Activated T-helper 2 cell treated with anti-CD3 and anti-CD28 coated beads, Interferon-gamma antibody, Interleukin-2, Interleukin-4, amounts not matched to agents 10 μg/mL and 5 μg/mL and 100 μg/mL, durations not matched to agents 14 hours and 24 hours and 36 hours (primary cell): ENCODE data around the gene C2CD2. TPM values are rescaled to one million over a fixed set of nuclear protein-coding genes. Genes with fewer than 3 reads are reported as not detected.

Experiments used
- DNase-seq: peaks from one replicate; pipeline ENCODE4 v3.0.0; 2021; ENCODE audit warnings: low spot score
- H3K27ac Mint-ChIP-seq: one replicate; pipeline ENCODE4 v1.8.0; 2021; ENCODE audit warnings: mixed read lengths
- H3K27me3 Mint-ChIP-seq: one replicate; pipeline ENCODE4 v1.8.0; 2021; ENCODE audit warnings: low read depth, mixed read lengths
- H3K36me3 Mint-ChIP-seq: one replicate; pipeline ENCODE4 v1.8.0; 2021; ENCODE audit warnings: low read depth, mixed read lengths
- H3K4me1 Mint-ChIP-seq: one replicate; pipeline ENCODE4 v1.8.0; 2021; ENCODE audit warnings: low read depth, mixed read lengths
- H3K4me3 Mint-ChIP-seq: one replicate; pipeline ENCODE4 v1.8.0; 2021; ENCODE audit warnings: low read depth, mild to moderate bottlenecking, moderate library complexity, mixed read lengths
- H3K9me3 Mint-ChIP-seq: one replicate; pipeline ENCODE4 v1.8.0; 2021; ENCODE audit warnings: mixed read lengths
- intact Hi-C: fragments of 100-400 bp; cut with micrococcal nuclease; formaldehyde crosslinking; loops from one replicate; pipeline ENCODE4 v1.15.1; 2023
- total RNA-seq: library from RNA; stranded (reverse); gene quantifications from 2 replicates; pipeline ENCODE4 v1.2.3, GENCODE V29; 2022

C2CD2 gene
- total RNA-seq, 1 donor from 2014 or later, result 8.6 TPM

- H3K9me3 Mint-ChIP-seq, result no peaks in the 10 kb centered on the region
- H3K4me1 Mint-ChIP-seq, result peaks cover 25% of the 10 kb centered on the region
- no peaks in the 10 kb centered on the region for H3K27me3 Mint-ChIP-seq
- intact Hi-C loops, result loop anchor here (2.0 kb wide), 3 partner anchors 21 to 161 kb away; no protein-coding TSS in a partner anchor
- peaks cover 20% of the 10 kb centered on the region for H3K36me3 Mint-ChIP-seq
- no peak for DNase-seq
- peak overlapping the region; percentile 47 for H3K27ac Mint-ChIP-seq
- no peak overlapping the region for H3K4me3 Mint-ChIP-seq
Observed at GRCh38 chr21:41901782-41902181, 52.0 kb downstream of the C2CD2 start.

GRCh38 chr21:41901099-41901498, 52.7 kb downstream of the C2CD2 start:
- Mint-ChIP-seq H3K27me3 (no peaks in the 10 kb centered on the region), H3K4me3 (no peak overlapping the region), H3K36me3 (peaks cover 20% of the 10 kb centered on the region), H3K27ac (peak overlapping the region; percentile 50), H3K9me3 (no peaks in the 10 kb centered on the region), H3K4me1 (peaks cover 28% of the 10 kb centered on the region)
- no peak for DNase-seq
- intact Hi-C loops, result loop anchor here (2.0 kb wide), 3 partner anchors 22 to 162 kb away; no protein-coding TSS in a partner anchor

GRCh38 chr21:41900401-41900800, 53.4 kb downstream of the C2CD2 start:
- no peaks in the 10 kb centered on the region for H3K9me3 Mint-ChIP-seq
- peak overlapping the region; percentile 50 for H3K27ac Mint-ChIP-seq
- H3K27me3 Mint-ChIP-seq, result no peaks in the 10 kb centered on the region
- H3K4me1 Mint-ChIP-seq, result peaks cover 34% of the 10 kb centered on the region
- no peak for DNase-seq
- intact Hi-C loops, result loop anchor here (2.0 kb wide), 3 partner anchors 22 to 162 kb away; no protein-coding TSS in a partner anchor
- H3K36me3 Mint-ChIP-seq, result peaks cover 25% of the 10 kb centered on the region
- no peak overlapping the region for H3K4me3 Mint-ChIP-seq

GRCh38 chr21:41899426-41900202, 54.2 kb downstream of the C2CD2 start:
- peak; percentile 33 for DNase-seq
- Mint-ChIP-seq H3K4me3 (peak overlapping the region; percentile 26), H3K36me3 (peaks cover 28% of the 10 kb centered on the region), H3K4me1 (peaks cover 35% of the 10 kb centered on the region), H3K27ac (peak overlapping the region; percentile 87), H3K9me3 (no peaks in the 10 kb centered on the region), H3K27me3 (no peaks in the 10 kb centered on the region)
- intact Hi-C loops, result loop anchor here (1.0 to 2.0 kb wide), 4 partner anchors 20 to 163 kb away; partner anchors contain the start of gene PRDM15

- Mint-ChIP-seq H3K4me3 (no peak overlapping the region), H3K27ac (peak overlapping the region; percentile 87), H3K4me1 (peaks cover 35% of the 10 kb centered on the region), H3K27me3 (no peaks in the 10 kb centered on the region), H3K9me3 (no peaks in the 10 kb centered on the region), H3K36me3 (peaks cover 28% of the 10 kb centered on the region)
- intact Hi-C loops, result loop anchor here (1.0 kb wide), 1 partner anchor 20 kb away; the partner anchor contains the start of gene PRDM15
- no peak for DNase-seq
Observed at GRCh38 chr21:41898998-41899397, 54.8 kb downstream of the C2CD2 start.

GRCh38 chr21:41897700-41898099, 56.1 kb downstream of the C2CD2 start:
- intact Hi-C loops, result no loop called here
- DNase-seq, result no peak
- no peak overlapping the region for H3K27ac Mint-ChIP-seq
- H3K4me1 Mint-ChIP-seq, result peaks cover 35% of the 10 kb centered on the region
- no peaks in the 10 kb centered on the region for H3K27me3 Mint-ChIP-seq
- no peak overlapping the region for H3K4me3 Mint-ChIP-seq
- peaks cover 28% of the 10 kb centered on the region for H3K36me3 Mint-ChIP-seq
- no peaks in the 10 kb centered on the region for H3K9me3 Mint-ChIP-seq

GRCh38 chr21:41897047-41897669, 56.7 kb downstream of the C2CD2 start:
- Mint-ChIP-seq H3K27ac (no peak overlapping the region), H3K9me3 (no peaks in the 10 kb centered on the region), H3K36me3 (peaks cover 24% of the 10 kb centered on the region), H3K4me3 (no peak overlapping the region), H3K27me3 (no peaks in the 10 kb centered on the region), H3K4me1 (peaks cover 35% of the 10 kb centered on the region)
- intact Hi-C loops, result no loop called here
- DNase-seq, result no peak

GRCh38 chr21:41895643-41896493, 58.0 kb downstream of the C2CD2 start:
- no peaks in the 10 kb centered on the region for H3K27me3 Mint-ChIP-seq
- intact Hi-C loops, result no loop called here
- H3K27ac Mint-ChIP-seq, result peak overlapping the region; percentile 71
- peaks cover 28% of the 10 kb centered on the region for H3K4me1 Mint-ChIP-seq
- no peaks in the 10 kb centered on the region for H3K9me3 Mint-ChIP-seq
- peaks cover 14% of the 10 kb centered on the region for H3K36me3 Mint-ChIP-seq
- DNase-seq, result peak; percentile 28
- H3K4me3 Mint-ChIP-seq, result no peak overlapping the region

GRCh38 chr21:41894922-41895557, 58.8 kb downstream of the C2CD2 start:
- peaks cover 14% of the 10 kb centered on the region for H3K36me3 Mint-ChIP-seq
- H3K27me3 Mint-ChIP-seq, result no peaks in the 10 kb centered on the region
- no peak overlapping the region for H3K4me3 Mint-ChIP-seq
- no peak for DNase-seq
- intact Hi-C loops, result no loop called here
- H3K4me1 Mint-ChIP-seq, result peaks cover 25% of the 10 kb centered on the region
- no peak overlapping the region for H3K27ac Mint-ChIP-seq
- H3K9me3 Mint-ChIP-seq, result no peaks in the 10 kb centered on the region

- H3K27me3 Mint-ChIP-seq, result no peaks in the 10 kb centered on the region
- H3K4me3 Mint-ChIP-seq, result no peak overlapping the region
- intact Hi-C loops, result no loop called here
- no peaks in the 10 kb centered on the region for H3K9me3 Mint-ChIP-seq
- H3K36me3 Mint-ChIP-seq, result peaks cover 13% of the 10 kb centered on the region
- peaks cover 21% of the 10 kb centered on the region for H3K4me1 Mint-ChIP-seq
- no peak for DNase-seq
- no peak overlapping the region for H3K27ac Mint-ChIP-seq
Observed at GRCh38 chr21:41894511-41894910, 59.3 kb downstream of the C2CD2 start.

GRCh38 chr21:41892726-41893125, 61.1 kb downstream of the C2CD2 start:
- Mint-ChIP-seq H3K9me3 (no peaks in the 10 kb centered on the region), H3K4me1 (peaks cover 10% of the 10 kb centered on the region), H3K4me3 (no peak overlapping the region), H3K27ac (no peak overlapping the region), H3K36me3 (peaks cover 8% of the 10 kb centered on the region), H3K27me3 (no peaks in the 10 kb centered on the region)
- no peak for DNase-seq
- intact Hi-C loops, result no loop called here

- Mint-ChIP-seq H3K4me3 (no peak overlapping the region), H3K27me3 (no peaks in the 10 kb centered on the region), H3K27ac (no peak overlapping the region), H3K36me3 (peaks cover 8% of the 10 kb centered on the region), H3K4me1 (peaks cover 7% of the 10 kb centered on the region), H3K9me3 (no peaks in the 10 kb centered on the region)
- DNase-seq, result no peak
- intact Hi-C loops, result no loop called here
Observed at GRCh38 chr21:41891132-41891531, 62.7 kb downstream of the C2CD2 start.
